T-helper 1 cell treated with Interleukin-12 subunit alpha and Interleukin-12 subunit beta and Interleukin-4 antibody, amounts not matched to agents 30 ng/mL and 1 ng/mL, for 36 hours (primary cell): Measurements from ENCODE around the gene CSNK1G1. TPM values are rescaled to one million over a fixed set of nuclear protein-coding genes. Genes with fewer than 3 reads are reported as not detected.

Source experiments
- intact Hi-C: fragments of 100-400 bp; cut with micrococcal nuclease; formaldehyde crosslinking; loops from one replicate; pipeline ENCODE4 v1.15.1; 2024
- total RNA-seq: library from RNA; stranded (reverse); gene quantifications from 2 replicates; pipeline ENCODE4 v1.2.3, GENCODE V29; 2022

CSNK1G1 gene
- total RNA-seq, 1 donor from 2014 or later, result 32.8 TPM

- intact Hi-C loops, result no loop called here
These were observed 145.6 kb downstream of the CSNK1G1 start for GRCh38 chr15:64210371-64210770.

GRCh38 chr15:64209680-64210334 is 146.2 kb downstream of the CSNK1G1 start:
- intact Hi-C loops, result loop anchor here (1.0 kb wide), 2 partner anchors 146 to 518 kb away; partner anchors contain the start of gene CSNK1G1

GRCh38 chr15:64205202-64205601 is 150.8 kb downstream of the CSNK1G1 start:
- intact Hi-C loops, result no loop called here

GRCh38 chr15:64197425-64197824 is 158.5 kb downstream of the CSNK1G1 start:
- intact Hi-C loops, result no loop called here

- intact Hi-C loops, result no loop called here
These were observed 162.0 kb downstream of the CSNK1G1 start for GRCh38 chr15:64193971-64194370.

- intact Hi-C loops, result no loop called here
These were observed 163.8 kb downstream of the CSNK1G1 start for GRCh38 chr15:64191971-64192830.

GRCh38 chr15:64187396-64188191 is 168.4 kb downstream of the CSNK1G1 start:
- intact Hi-C loops, result loop anchor here (2.0 kb wide), 1 partner anchor 59 kb away; no protein-coding TSS in a partner anchor

- intact Hi-C loops, result no loop called here
These were observed 170.6 kb downstream of the CSNK1G1 start for GRCh38 chr15:64185146-64185911.

- intact Hi-C loops, result no loop called here
These were observed 173.1 kb downstream of the CSNK1G1 start for GRCh38 chr15:64182859-64183370.

- intact Hi-C loops, result no loop called here
These were observed 175.6 kb downstream of the CSNK1G1 start for GRCh38 chr15:64180235-64180824.

GRCh38 chr15:64166102-64166890 is 189.7 kb downstream of the CSNK1G1 start:
- intact Hi-C loops, result loop anchor here (10.0 kb wide), 1 partner anchor 1129 kb away; the partner anchor contains the start of gene RNU5A-1

GRCh38 chr15:64164436-64164835 is 191.5 kb downstream of the CSNK1G1 start:
- intact Hi-C loops, result loop anchor here (5.0 to 10.0 kb wide), 5 partner anchors 298 to 1130 kb away; partner anchors contain the start of genes RNU5A-1 and ZNF609

GRCh38 chr15:64163659-64164362 is 192.2 kb downstream of the CSNK1G1 start:
- intact Hi-C loops, result loop anchor here (1.0 to 10.0 kb wide), 15 partner anchors 11 to 1131 kb away; partner anchors contain the start of genes APH1B, CSNK1G1, PCLAF and RNU5A-1

GRCh38 chr15:64162869-64163658 is 192.9 kb downstream of the CSNK1G1 start, which contains the start of gene PPIB:
Gene PPIB (minus strand): TSS chr15:64163022. CDS start chr15:64162986, 36 bp downstream.
- intact Hi-C loops, result loop anchor here (1.0 to 10.0 kb wide), 15 partner anchors 10 to 1132 kb away; partner anchors contain the start of genes APH1B, CSNK1G1, PCLAF and RNU5A-1

- intact Hi-C loops, result loop anchor here (2.0 to 10.0 kb wide), 7 partner anchors 84 to 1132 kb away; partner anchors contain the start of genes RNU5A-1 and ZNF609
These were observed 193.5 kb downstream of the CSNK1G1 start for GRCh38 chr15:64162478-64162868.

- intact Hi-C loops, result loop anchor here (2.0 to 10.0 kb wide), 7 partner anchors 85 to 1133 kb away; partner anchors contain the start of genes RNU5A-1 and ZNF609
These were observed 194.1 kb downstream of the CSNK1G1 start for GRCh38 chr15:64161688-64162477.
